ENCODE data around the gene TANGO6. TPM values are rescaled to one million over a fixed set of nuclear protein-coding genes. Genes with fewer than 3 reads are reported as not detected.

Gene TANGO6
- total RNA-seq, 1 experiment from 2014 or later: 18.2 TPM

GRCh38 chr16:69111876-69112230 is 268.5 kb downstream of the TANGO6 start:
- H3K9me3 ChIP-seq: no peaks in the 10 kb centered on the region
- ChIA-PET POLR2A (no interaction called here), CTCF (interaction anchor here (0.9 to 1.0 kb wide), 2 partner anchors 17 to 213 kb away, joined by 3 to 4 read pairs; no protein-coding TSS in a partner anchor)
- Mint-ChIP-seq H3K4me3 (ENCODE audit: unreplicated experiment) (no peak overlapping the region), H3K27ac (ENCODE audit: unreplicated experiment) (no peak overlapping the region), H3K36me3 (ENCODE audit: insufficient read depth, unreplicated experiment) (peaks cover 13% of the 10 kb centered on the region), H3K4me1 (ENCODE audit: low read depth, unreplicated experiment) (no peaks in the 10 kb centered on the region), H3K27me3 (ENCODE audit: insufficient read depth, unreplicated experiment) (no peaks in the 10 kb centered on the region), H3K9me3 (ENCODE audit: unreplicated experiment) (no peaks in the 10 kb centered on the region)
- no peak for DNase-seq
- no peaks in the 10 kb centered on the region for H3K27me3 ChIP-seq (replicated peaks; ENCODE audit: control insufficient read depth, insufficient read depth, low read length)
- H3K4me3 ChIP-seq (ENCODE audit: low read depth, low read length): no peak overlapping the region
- BruUV-seq (replicated peaks): no TSS peak
- intact Hi-C loops (cut with micrococcal nuclease; ENCODE audit: unreplicated experiment): no loop called here
- H3K4me1 ChIP-seq: peaks cover 5% of the 10 kb centered on the region
- no peaks in the 10 kb centered on the region for H3K36me3 ChIP-seq (ENCODE audit: control insufficient read depth, insufficient read depth, low read length)
- TF ChIP-seq CTCF (IDR thresholded peaks at IDR 0.05; ENCODE audit: insufficient read depth in 1 of 2, low read depth in 1 of 2, low read length in 1 of 2, severe bottlenecking in 1 of 2, unreplicated experiment in 1 of 2): no peak

GRCh38 chr16:69112285-69113129 is 269.2 kb downstream of the TANGO6 start:
- Mint-ChIP-seq H3K4me3 (ENCODE audit: unreplicated experiment) (no peak overlapping the region), H3K9me3 (ENCODE audit: unreplicated experiment) (no peaks in the 10 kb centered on the region), H3K4me1 (ENCODE audit: low read depth, unreplicated experiment) (no peaks in the 10 kb centered on the region), H3K36me3 (ENCODE audit: insufficient read depth, unreplicated experiment) (peaks cover 15% of the 10 kb centered on the region), H3K27me3 (ENCODE audit: insufficient read depth, unreplicated experiment) (no peaks in the 10 kb centered on the region), H3K27ac (ENCODE audit: unreplicated experiment) (no peak overlapping the region)
- Histone ChIP-seq H3K36me3 (ENCODE audit: control insufficient read depth, insufficient read depth, low read length) (no peaks in the 10 kb centered on the region), H3K9me3 (no peaks in the 10 kb centered on the region), H3K4me3 (ENCODE audit: low read depth, low read length) (no peak overlapping the region), H3K27me3 (replicated peaks; ENCODE audit: control insufficient read depth, insufficient read depth, low read length) (no peaks in the 10 kb centered on the region), H3K4me1 (no peaks in the 10 kb centered on the region)
- BruUV-seq (replicated peaks): no TSS peak
- ChIA-PET CTCF (interaction anchor here (0.5 to 1.4 kb wide), 11 partner anchors 8 to 791 kb away, joined by 3 to 15 read pairs (median 3); no protein-coding TSS in a partner anchor), POLR2A (interaction anchor here (0.5 kb wide), 1 partner anchor 21 kb away, joined by 3 read pairs; no protein-coding TSS in a partner anchor)
- peak; percentile 92 to 96 for TF ChIP-seq CTCF (IDR thresholded peaks at IDR 0.05; ENCODE audit: insufficient read depth in 1 of 2, low read depth in 1 of 2, low read length in 1 of 2, severe bottlenecking in 1 of 2, unreplicated experiment in 1 of 2)
- peak; percentile 84 to 85 for DNase-seq
- intact Hi-C loops (cut with micrococcal nuclease; ENCODE audit: unreplicated experiment): no loop called here

GRCh38 chr16:69113216-69113615 is 269.9 kb downstream of the TANGO6 start:
- H3K4me3 Mint-ChIP-seq (ENCODE audit: unreplicated experiment): no peak overlapping the region
- no peaks in the 10 kb centered on the region for H3K4me1 Mint-ChIP-seq (ENCODE audit: low read depth, unreplicated experiment)
- no peak for DNase-seq
- no peaks in the 10 kb centered on the region for H3K27me3 ChIP-seq (replicated peaks; ENCODE audit: control insufficient read depth, insufficient read depth, low read length)
- intact Hi-C loops (cut with micrococcal nuclease; ENCODE audit: unreplicated experiment): no loop called here
- no peaks in the 10 kb centered on the region for H3K4me1 ChIP-seq
- no TSS peak for BruUV-seq (replicated peaks)
- H3K9me3 ChIP-seq: no peaks in the 10 kb centered on the region
- H3K27ac Mint-ChIP-seq (ENCODE audit: unreplicated experiment): no peak overlapping the region
- ChIA-PET CTCF (interaction anchor here (1.0 to 1.4 kb wide), 5 partner anchors 10 to 269 kb away, joined by 3 to 15 read pairs (median 3); no protein-coding TSS in a partner anchor), POLR2A (interaction anchor here (0.5 kb wide), 1 partner anchor 63 kb away, joined by 8 read pairs; no protein-coding TSS in a partner anchor)
- peaks cover 22% of the 10 kb centered on the region for H3K36me3 Mint-ChIP-seq (ENCODE audit: insufficient read depth, unreplicated experiment)
- no peak overlapping the region for H3K4me3 ChIP-seq (ENCODE audit: low read depth, low read length)
- H3K27me3 Mint-ChIP-seq (ENCODE audit: insufficient read depth, unreplicated experiment): no peaks in the 10 kb centered on the region
- no peaks in the 10 kb centered on the region for H3K9me3 Mint-ChIP-seq (ENCODE audit: unreplicated experiment)
- TF ChIP-seq CTCF (IDR thresholded peaks at IDR 0.05; ENCODE audit: insufficient read depth in 1 of 2, low read depth in 1 of 2, low read length in 1 of 2, severe bottlenecking in 1 of 2, unreplicated experiment in 1 of 2): no peak
- no peaks in the 10 kb centered on the region for H3K36me3 ChIP-seq (ENCODE audit: control insufficient read depth, insufficient read depth, low read length)
